ENCODE measurements around the gene RGS19.
A peak's percentile ranks its signal among the peaks of the same experiment; 100 is the strongest.

RGS19 gene

GRCh38 chr20:64063389-64064144 lies 15.8 kb downstream of the RGS19 start:
- DNase-seq (ENCODE audit: low spot score) = no peak

DNA sequence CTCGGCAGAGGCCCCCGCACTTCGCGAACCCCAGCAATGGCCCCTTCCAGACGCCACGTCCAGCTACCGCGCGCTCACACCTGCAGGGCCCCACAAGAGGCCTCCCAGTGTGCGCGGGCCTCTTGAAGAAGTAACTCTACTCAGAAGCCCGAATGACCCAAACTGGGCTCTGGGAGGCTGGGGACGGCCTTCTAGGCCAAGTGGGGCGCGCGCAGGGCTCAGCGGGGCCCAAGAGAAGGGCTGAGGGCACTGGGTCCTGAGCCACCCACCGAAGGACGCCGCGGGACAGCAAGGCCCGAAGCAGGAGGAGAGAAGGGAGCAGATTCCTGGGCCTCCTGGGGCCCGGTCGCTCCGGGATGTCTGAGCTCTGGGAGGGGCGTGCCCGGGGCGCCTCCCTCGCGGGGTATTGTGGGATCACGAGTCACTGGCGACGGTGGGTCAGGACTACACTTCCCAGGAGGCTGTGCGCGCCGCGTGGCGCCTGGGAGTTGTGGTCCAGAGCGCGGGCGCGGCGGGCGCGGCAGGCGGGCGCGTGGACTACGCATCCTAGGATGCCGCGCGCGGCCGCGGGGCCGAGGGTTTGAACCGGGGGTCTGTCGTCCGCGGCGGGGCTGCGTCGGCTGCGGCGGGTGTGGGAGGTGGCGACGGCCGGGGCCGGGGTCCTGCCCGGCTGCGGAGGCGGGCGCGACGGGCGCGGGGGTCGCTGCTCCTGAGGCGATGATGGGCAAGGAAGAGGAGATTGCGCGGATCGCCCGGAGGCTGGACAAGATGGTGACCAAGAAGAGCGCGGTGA lies 16.5 kb downstream of the RGS19 start, which contains the start of gene TCEA2:
TSS of gene TCEA2 (plus strand) at position 603 of the 793 bp plus-strand sequence. CDS start at position 718, 115 bp downstream.
- no peak for DNase-seq (ENCODE audit: low spot score)

GRCh38 chr20:64062276-64062595 lies 17.1 kb downstream of the RGS19 start:
- no peak for DNase-seq (ENCODE audit: low spot score)

- DNase-seq (ENCODE audit: low spot score) = peak; percentile 45
Observed at GRCh38 chr20:64058536-64058935, 20.8 kb downstream of the RGS19 start.

GRCh38 chr20:64057628-64058498 lies 21.5 kb downstream of the RGS19 start:
- DNase-seq (ENCODE audit: low spot score) = peak; percentile 40

- no peak for DNase-seq (ENCODE audit: low spot score)
Observed at GRCh38 chr20:64056889-64057627, 22.3 kb downstream of the RGS19 start.

DNA sequence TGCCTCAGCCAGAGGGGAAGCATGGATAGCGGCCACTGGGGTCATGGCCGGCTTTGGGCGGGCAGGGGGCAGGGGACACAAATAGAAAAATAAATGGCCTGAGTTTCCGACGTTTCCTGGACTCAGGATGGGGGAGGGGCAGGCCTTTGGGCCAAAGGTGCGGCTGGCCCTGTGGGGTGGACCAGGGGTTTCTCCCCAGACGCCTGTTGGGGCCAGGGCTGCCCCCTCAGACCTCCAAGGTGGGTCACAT lies 22.8 kb downstream of the RGS19 start:
- no peak for DNase-seq (ENCODE audit: low spot score)

- DNase-seq (ENCODE audit: low spot score) = no peak
Observed at GRCh38 chr20:64055893-64056638, 23.3 kb downstream of the RGS19 start.

DNA sequence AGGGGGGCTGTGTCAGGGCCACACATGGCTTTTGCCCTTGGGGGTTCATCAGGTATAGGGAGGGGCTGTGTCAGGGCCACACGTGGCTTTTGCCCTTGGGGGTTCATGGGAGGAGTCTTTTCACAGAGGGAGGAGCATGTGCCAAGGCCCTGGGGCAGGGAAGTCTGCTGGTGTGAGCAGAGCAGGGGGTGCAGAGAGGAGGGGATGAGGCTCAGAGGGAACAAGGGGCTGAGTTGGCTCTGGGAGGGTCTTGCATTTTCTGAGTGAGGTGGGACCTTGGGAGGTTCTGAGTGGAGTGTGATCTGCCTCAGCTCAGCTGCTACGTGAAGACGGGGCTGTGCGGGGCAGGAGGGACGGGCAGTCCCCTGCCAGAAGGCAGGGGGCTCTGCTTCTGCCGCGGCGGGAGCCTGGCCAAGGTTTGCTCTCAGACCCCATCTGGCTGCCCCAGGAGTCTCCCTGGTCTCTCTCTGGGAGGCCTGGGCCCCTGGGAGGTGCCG lies 23.9 kb downstream of the RGS19 start:
- DNase-seq (ENCODE audit: low spot score) = no peak

DNA sequence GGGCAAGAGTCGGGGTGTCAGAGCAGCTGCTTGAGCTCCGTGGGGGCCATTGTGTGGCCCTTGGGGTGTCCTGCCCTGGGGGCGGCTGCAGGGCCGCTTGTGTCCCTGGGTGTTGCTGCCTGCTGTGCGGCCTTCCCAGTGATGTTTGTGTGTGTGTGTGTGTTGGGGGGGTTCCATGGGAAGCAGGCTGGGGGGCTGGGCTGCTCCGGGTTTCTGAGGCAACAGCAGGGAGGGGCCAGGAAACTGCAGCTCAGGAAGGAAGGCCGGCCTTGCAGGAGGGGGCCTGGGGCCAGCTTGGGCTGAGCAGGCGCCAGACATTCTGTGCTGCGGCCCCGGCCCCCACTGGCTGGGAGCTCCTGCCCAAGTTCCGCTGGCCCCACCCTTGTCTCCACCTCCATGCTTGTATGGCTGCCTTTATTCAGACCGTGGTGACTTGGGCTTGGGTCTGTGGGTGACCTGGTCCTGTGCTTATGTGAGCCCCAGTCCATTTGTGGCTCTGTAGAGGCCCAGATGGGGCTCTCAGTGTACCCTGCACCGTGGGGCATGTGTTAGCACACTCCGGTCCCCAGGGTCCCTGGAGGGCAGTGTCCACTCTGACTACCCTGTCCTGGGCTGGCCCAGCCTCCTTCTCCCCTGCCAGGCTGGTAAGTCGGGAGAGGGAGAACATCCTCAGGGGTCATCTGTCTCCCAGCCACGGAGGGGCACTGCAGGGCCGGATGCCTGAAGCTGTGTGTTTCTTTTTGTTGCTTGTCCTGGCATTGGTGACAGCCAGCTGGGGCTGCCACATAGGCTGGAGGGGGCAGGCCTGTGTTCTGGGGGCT lies 25.3 kb downstream of the RGS19 start:
- DNase-seq (ENCODE audit: low spot score) = peak; percentile 65

DNA sequence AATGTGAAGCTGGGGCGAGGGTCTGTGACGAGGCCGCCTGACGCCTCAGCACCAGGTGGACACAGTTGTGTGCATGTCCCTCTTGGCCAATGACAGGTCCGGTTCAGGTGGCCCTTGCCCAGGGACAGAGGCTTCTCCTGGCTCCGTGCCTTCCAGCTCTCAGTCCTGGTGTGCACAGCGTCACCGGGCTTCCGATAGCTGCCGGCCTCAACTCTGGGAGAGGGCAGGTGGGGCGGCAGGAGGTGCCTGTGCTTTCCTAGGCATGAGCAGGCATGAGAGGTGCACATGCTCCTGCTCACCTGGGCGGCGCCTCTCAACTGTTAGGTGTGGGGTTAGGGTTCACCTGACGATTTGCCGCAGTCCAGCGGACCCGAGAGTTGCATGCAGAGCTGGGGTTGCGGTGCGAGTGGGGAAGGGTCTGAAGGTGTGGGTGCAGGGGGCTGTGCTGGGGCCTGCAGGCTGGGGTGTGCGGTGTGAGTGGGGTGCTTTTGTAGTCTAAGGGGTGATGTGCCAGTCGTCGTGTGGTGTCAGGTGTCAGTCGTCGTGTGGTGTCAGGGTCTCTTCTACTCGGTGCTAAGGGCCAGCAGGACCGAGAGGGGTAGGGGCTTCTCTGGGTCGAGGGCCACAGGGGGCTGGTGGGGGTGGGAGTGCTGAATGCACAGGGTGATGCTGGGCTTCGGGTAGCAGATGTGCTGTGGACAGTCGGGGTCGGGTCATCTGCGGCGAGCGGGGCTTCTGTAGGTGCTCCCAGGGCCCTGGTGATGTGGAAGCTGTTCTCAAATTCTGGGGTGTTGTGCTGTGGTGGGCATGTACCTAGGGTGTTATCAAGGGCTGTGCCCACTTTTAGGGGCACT lies 26.1 kb downstream of the RGS19 start:
- no peak for DNase-seq (ENCODE audit: low spot score)

DNA sequence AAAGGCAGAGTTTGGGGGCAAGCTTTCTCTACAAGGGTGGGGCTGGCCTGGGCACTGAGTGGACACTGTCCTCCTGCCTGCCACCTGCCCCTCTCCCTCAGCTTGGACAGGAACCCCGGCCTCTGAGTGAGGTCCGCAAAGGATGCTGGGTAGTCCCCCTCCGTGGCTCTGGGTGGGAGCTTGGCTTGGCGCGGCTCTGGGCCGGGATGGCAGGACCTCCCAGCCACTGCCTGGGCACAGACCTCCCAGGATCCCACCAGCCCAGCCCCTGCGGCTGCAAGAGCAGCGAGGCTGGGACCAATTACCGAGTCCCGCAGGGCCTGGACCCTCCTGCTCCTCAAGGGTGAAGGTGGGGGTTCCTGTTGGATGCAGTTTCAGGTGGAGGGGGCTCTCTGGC lies 27.0 kb downstream of the RGS19 start:
- no peak for DNase-seq (ENCODE audit: low spot score)

- no peak for DNase-seq (ENCODE audit: low spot score)
Observed at GRCh38 chr20:64051561-64052325, 27.6 kb downstream of the RGS19 start.

DNA sequence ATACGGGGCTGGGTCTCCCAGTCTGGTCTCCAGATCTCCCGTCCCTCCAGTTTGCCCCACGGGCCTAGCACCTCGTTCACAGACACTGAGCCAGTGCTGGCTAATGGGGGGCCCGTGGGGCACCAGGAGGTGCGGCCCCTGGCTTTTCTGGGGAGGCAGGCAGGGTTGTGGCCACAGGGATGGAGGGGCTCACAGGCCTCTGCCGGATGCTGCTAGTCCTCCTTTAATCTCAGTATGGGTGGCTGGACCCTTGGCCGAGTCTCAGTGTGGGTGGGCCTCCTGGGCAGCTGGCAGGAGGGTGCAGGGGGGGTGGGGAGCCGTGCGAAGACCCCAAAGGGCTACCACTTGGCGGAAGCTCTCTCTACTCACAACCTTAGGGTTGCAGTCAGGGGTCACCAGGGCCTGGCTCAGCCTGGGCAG lies 28.3 kb downstream of the RGS19 start:
- DNase-seq (ENCODE audit: low spot score) = no peak

DNA sequence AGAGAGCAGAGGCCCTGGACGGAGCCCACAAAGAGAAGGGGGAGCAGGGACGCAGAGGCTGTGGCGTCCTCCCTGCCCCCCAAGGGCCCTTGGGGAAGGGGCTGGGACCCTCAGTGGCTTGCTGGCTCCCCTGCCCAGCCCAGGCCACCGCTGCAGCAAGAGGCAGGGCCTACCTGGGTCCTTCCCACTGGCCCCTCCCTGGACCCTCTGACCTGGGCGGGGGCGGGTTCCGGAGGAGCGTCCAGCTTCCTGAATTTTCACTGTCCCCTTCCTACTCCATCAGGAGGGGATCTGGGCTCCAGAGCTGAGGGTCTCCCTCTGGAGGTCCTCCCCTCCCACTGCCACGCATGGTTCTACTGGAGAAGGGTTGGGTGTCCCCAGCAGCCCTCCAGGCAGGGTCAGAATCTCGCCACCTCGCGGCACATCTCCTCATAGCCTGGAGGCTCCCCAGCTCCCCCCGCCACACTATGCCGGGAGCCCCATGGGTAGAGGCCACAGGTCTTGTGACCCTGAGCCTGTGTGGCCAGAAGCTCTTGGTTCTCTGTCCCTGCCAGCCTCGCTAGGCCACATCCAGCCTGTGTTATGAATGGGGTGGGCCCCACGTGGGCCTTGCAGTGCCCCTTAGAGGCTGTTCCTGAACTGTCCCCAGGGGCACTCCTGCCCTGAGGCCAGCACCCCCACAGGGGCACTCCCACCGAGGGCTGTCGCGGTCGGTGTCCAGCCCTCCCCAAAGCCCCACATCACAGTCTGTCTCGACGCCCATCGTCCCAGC lies 28.9 kb downstream of the RGS19 start:
- no peak for DNase-seq (ENCODE audit: low spot score)

- no peak for DNase-seq (ENCODE audit: low spot score)
Observed at GRCh38 chr20:64049878-64050260, 29.4 kb downstream of the RGS19 start.

DNA sequence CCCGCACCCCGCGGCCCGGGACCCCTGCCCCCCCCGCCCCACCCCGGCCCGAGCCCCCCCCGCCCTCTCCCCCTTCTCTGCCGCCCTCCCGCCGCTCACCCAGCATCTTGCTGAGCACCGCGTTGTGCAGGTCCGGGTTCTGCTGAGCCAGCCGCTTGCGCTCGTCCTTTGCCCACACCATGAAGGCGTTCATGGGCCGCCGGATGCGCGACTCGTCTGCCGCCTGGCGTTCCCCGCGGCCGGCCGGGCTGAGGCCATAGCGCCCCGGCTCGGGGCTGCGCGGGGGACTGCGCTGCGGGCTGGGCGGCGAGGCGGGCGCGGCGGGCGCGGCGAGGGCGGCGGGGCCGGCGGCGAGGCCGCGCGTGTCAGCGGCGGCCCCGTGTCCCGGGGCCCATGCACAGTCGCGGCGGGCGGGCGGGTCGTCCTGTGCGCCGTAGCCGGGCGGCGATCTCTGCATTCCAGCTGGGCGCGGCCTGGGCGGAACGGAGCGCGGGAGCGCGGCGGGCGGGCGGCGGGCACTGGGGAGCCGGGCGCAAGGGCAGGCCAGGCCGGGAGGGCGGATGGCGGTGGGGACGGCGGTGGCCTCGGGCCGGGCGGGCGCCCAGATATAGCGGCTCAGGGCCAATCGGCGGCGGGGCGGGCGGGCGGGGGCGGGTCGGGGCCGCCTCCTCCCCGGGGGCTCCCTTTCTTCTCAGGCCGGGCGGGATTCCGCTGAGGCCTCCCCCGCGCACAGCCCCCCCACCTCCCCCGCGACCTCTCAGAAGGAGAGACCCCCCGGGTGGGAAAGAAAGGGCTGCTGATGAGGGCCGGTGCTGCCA lies 30.0 kb downstream of the RGS19 start, which contains the start of gene SOX18:
TSS of gene SOX18 (minus strand) at position 580 of the 818 bp plus-strand sequence. CDS start at position 457, 123 bp downstream.
- DNase-seq (ENCODE audit: low spot score) = no peak
